HEK293 (cell line): ENCODE results near the gene TTLL11.

Experiments used
- CTCF ChIA-PET: fragments of 350-600 bp; formaldehyde crosslinking; extraction: SDS; loops from one replicate; lab custom pipeline; 2021; ENCODE audit warnings: antibody characterized with exemption; lab: Yijun Ruan, JAX
- POLR2A ChIA-PET: fragments of 300-600 bp; formaldehyde crosslinking; extraction: SDS; loops from one replicate; lab custom pipeline; 2020; ENCODE audit warnings: antibody characterized with exemption, inconsistent platforms; lab: Yijun Ruan, JAX
- H3K27ac ChIP-seq: fragments of 200-500 bp; sonication (Bioruptor generic); 2 replicates; pipeline ENCODE4 v1.5.1; 2014; ENCODE audit warnings: low read depth, low read length, control low read depth, inconsistent platforms; ENCODE audit errors: extremely low read depth
- H3K36me3 ChIP-seq, 2 experiments: fragments of 200-500 bp in 1 of 2; sonication (Bioruptor generic) in 1 of 2; 1 replicate in 1 of 2; 2 replicates in 1 of 2; pipeline ENCODE4 v1.5.1; 2014 to 2017; ENCODE audit warnings: inconsistent platforms in 2 of 2, low read length in 2 of 2; ENCODE audit not compliant: control insufficient read depth in 2 of 2, insufficient read depth in 1 of 2
- H3K4me1 ChIP-seq: fragments of 200-500 bp; sonication (Bioruptor generic); 2 replicates; pipeline ENCODE4 v1.5.1; 2014; ENCODE audit warnings: mild to moderate bottlenecking, low read length, inconsistent platforms; ENCODE audit not compliant: control insufficient read depth, insufficient read depth
- H3K4me3 ChIP-seq: 2 replicates; pipeline ENCODE4 v1.5.1; 2011; ENCODE audit warnings: low read depth, mild to moderate bottlenecking, control low read depth, low read length, moderate library complexity
- H3K9me3 ChIP-seq: fragments of 200-500 bp; sonication (Bioruptor generic); 2 replicates; pipeline ENCODE4 v1.5.1; 2014; ENCODE audit warnings: low read depth, low read length, inconsistent platforms; ENCODE audit not compliant: control insufficient read depth, insufficient read depth
- KLF17 ChIP-seq: fragments of 450-650 bp; formaldehyde crosslinking; IDR thresholded peaks from 2 replicates; pipeline ENCODE4 v1.5.1; 2016; ENCODE audit warnings: missing biosample characterization, missing genetic modification characterization
- MYNN ChIP-seq: fragments of 450-650 bp; formaldehyde crosslinking; IDR thresholded peaks from 2 replicates; pipeline ENCODE4 v1.5.1; 2016; ENCODE audit warnings: missing biosample characterization, missing genetic modification characterization, borderline replicate concordance
- TSHZ1 ChIP-seq: fragments of 450-650 bp; formaldehyde crosslinking; IDR thresholded peaks from 2 replicates; pipeline ENCODE4 v1.5.1; 2016; ENCODE audit warnings: missing biosample characterization, missing genetic modification characterization, borderline replicate concordance
- ZBTB1 ChIP-seq: fragments of 450-650 bp; formaldehyde crosslinking; IDR thresholded peaks from 2 replicates; pipeline ENCODE4 v1.5.1; 2016; ENCODE audit warnings: missing biosample characterization, missing genetic modification characterization
- ZEB2 ChIP-seq: fragments of 450-650 bp; formaldehyde crosslinking; IDR thresholded peaks from 2 replicates; pipeline ENCODE4 v1.5.1; 2016; ENCODE audit warnings: missing biosample characterization, missing genetic modification characterization
- ZFHX2 ChIP-seq: fragments of 450-650 bp; formaldehyde crosslinking; conservative IDR thresholded peaks from 2 replicates; pipeline ENCODE4 v1.5.1; 2016; ENCODE audit warnings: missing biosample characterization, missing genetic modification characterization
- ZIC2 ChIP-seq: fragments of 450-650 bp; formaldehyde crosslinking; IDR thresholded peaks from 2 replicates; pipeline ENCODE4 v1.5.1; 2016; ENCODE audit warnings: missing biosample characterization, missing genetic modification characterization
- ZNF280C ChIP-seq: fragments of 450-650 bp; formaldehyde crosslinking; IDR thresholded peaks from 2 replicates; pipeline ENCODE4 v1.5.1; 2016; ENCODE audit warnings: missing biosample characterization, missing genetic modification characterization
- ZNF341 ChIP-seq: fragments of 450-650 bp; formaldehyde crosslinking; IDR thresholded peaks from 2 replicates; pipeline ENCODE4; 2016; ENCODE audit warnings: low read depth, missing biosample characterization, missing genetic modification characterization
- ZNF366 ChIP-seq: fragments of 450-650 bp; formaldehyde crosslinking; conservative IDR thresholded peaks from 2 replicates; pipeline ENCODE4 v1.5.1; 2016; ENCODE audit warnings: missing biosample characterization, missing genetic modification characterization
- ZNF398 ChIP-seq: fragments of 450-650 bp; formaldehyde crosslinking; IDR thresholded peaks from 2 replicates; pipeline ENCODE4 v1.5.1; 2017; ENCODE audit warnings: missing biosample characterization, missing genetic modification characterization
- ZNF426 ChIP-seq: fragments of 450-650 bp; formaldehyde crosslinking; IDR thresholded peaks from 2 replicates; pipeline ENCODE4 v1.5.1; 2017; ENCODE audit warnings: missing biosample characterization, missing genetic modification characterization, mild to moderate bottlenecking, inconsistent platforms, moderate library complexity
- ZNF433 ChIP-seq: fragments of 450-650 bp; formaldehyde crosslinking; IDR thresholded peaks from 2 replicates; pipeline ENCODE4 v1.5.1; 2016; ENCODE audit warnings: missing biosample characterization, missing genetic modification characterization, low read depth
- ZNF513 ChIP-seq: fragments of 450-650 bp; IDR thresholded peaks from 2 replicates; pipeline ENCODE4 v1.5.1; 2018; ENCODE audit warnings: missing biosample characterization, missing genetic modification characterization
- ZNF704 ChIP-seq: fragments of 450-650 bp; formaldehyde crosslinking; IDR thresholded peaks from 2 replicates; pipeline ENCODE4 v1.5.1; 2016; ENCODE audit warnings: missing biosample characterization, missing genetic modification characterization
- ZNF843 ChIP-seq: fragments of 450-650 bp; formaldehyde crosslinking; IDR thresholded peaks from 2 replicates; pipeline ENCODE4 v1.5.1; 2016; ENCODE audit warnings: missing biosample characterization, missing genetic modification characterization
- ZSCAN4 ChIP-seq: fragments of 450-650 bp; formaldehyde crosslinking; IDR thresholded peaks from 2 replicates; pipeline ENCODE4 v1.5.1; 2017; ENCODE audit warnings: missing biosample characterization, missing genetic modification characterization
- ZSCAN5A ChIP-seq: fragments of 450-650 bp; formaldehyde crosslinking; IDR thresholded peaks from 2 replicates; pipeline ENCODE4 v1.5.1; 2016; ENCODE audit warnings: missing biosample characterization, missing genetic modification characterization

Gene TTLL11

GRCh38 chr9:122084026-122084675 is 9.0 kb downstream of the TTLL11 start:
- Histone ChIP-seq H3K27ac (no peak overlapping the region), H3K4me1 (no peaks in the 10 kb centered on the region), H3K36me3 (no peaks in the 10 kb centered on the region), H3K4me3 (no peak overlapping the region), H3K9me3 (no peaks in the 10 kb centered on the region)
- ChIA-PET CTCF (interaction anchor here (0.6 to 7.2 kb wide), 3 partner anchors 14 to 266 kb away, joined by 4 to 48 read pairs (median 8); no protein-coding TSS in a partner anchor), POLR2A (no interaction called here)
- no peak for TF ChIP-seq ZEB2 (tag by site-specific recombination)
- no peak for TF ChIP-seq ZNF843
- TF ChIP-seq ZNF704, result no peak
- TF ChIP-seq ZNF426 (tag by site-specific recombination), result no peak
- TF ChIP-seq ZNF341 (tag by site-specific recombination), result no peak
- TF ChIP-seq ZIC2 (tag by site-specific recombination), result no peak
- no peak for TF ChIP-seq ZNF280C (tag by site-specific recombination)
- no peak for TF ChIP-seq TSHZ1 (tag by site-specific recombination)
- TF ChIP-seq ZSCAN4 (tag by site-specific recombination), result no peak
- TF ChIP-seq ZNF513 (tag by site-specific recombination), result no peak
- no peak for TF ChIP-seq ZFHX2 (tag by site-specific recombination)
- TF ChIP-seq ZNF398 (tag by site-specific recombination), result no peak
- TF ChIP-seq ZNF433 (tag by site-specific recombination), result no peak
- TF ChIP-seq KLF17 (tag by site-specific recombination), result no peak
- no peak for TF ChIP-seq ZSCAN5A (tag by site-specific recombination)
- TF ChIP-seq ZNF366 (tag by site-specific recombination), result no peak
- TF ChIP-seq ZBTB1 (tag by site-specific recombination), result no peak
- TF ChIP-seq MYNN (tag by site-specific recombination), result no peak
